Endothelial cell of umbilical vein (primary cell): ENCODE results near the gene HAUS7. TPM values are rescaled to one million over a fixed set of nuclear protein-coding genes. Genes with fewer than 3 reads are reported as not detected.

ENCODE experiments used
- BruUV-seq: library from RNA; stranded (reverse); fragments of 400-500 nt; replicated peaks from 2 replicates; lab custom pipeline; 2021; lab: Mats Ljungman, UMichigan
- CTCF ChIA-PET: fragments of 300-600, 350-600 bp; sonication (Branson Sonifier 250); formaldehyde crosslinking; loops from one replicate; lab custom pipeline; 2021; ENCODE audit warnings: antibody characterized with exemption, inconsistent platforms; lab: Charles Lee
- POLR2A ChIA-PET: fragments of 300-600, 350-600 bp; sonication (Branson Sonifier 250); formaldehyde crosslinking; loops from one replicate; lab custom pipeline; 2021; ENCODE audit warnings: antibody characterized with exemption, inconsistent platforms; lab: Charles Lee
- DNase-seq: peaks from one replicate; pipeline ENCODE4 v3.0.0-alpha.2; 2011; ENCODE audit warnings: low read depth, low spot score
- FAIRE-seq: peaks from 2 replicates; lab custom pipeline; 2011; peaks lifted over from hg19 to GRCh38; lab: Jason Lieb, UNC
- H2AFZ ChIP-seq: 2 replicates; pipeline ENCODE4 v1.6.0; 2012; ENCODE audit warnings: low read depth, low read length, control low read depth, inconsistent platforms
- H3K27ac ChIP-seq: 2 replicates; pipeline ENCODE4 v1.5.1; 2011; ENCODE audit warnings: low read depth, mild to moderate bottlenecking, control low read depth, low read length, moderate library complexity; ENCODE audit not compliant: insufficient read depth
- H3K27me3 ChIP-seq, 2 experiments: 2 replicates each; pipeline versions ENCODE4 v1.6.0 to v1.6.1; 2011; ENCODE audit warnings: low read length in 2 of 2, mixed read lengths in 1 of 2; ENCODE audit not compliant: control insufficient read depth in 2 of 2, insufficient read depth in 2 of 2
- H3K36me3 ChIP-seq, 2 experiments: 2 replicates in 1 of 2; 3 replicates in 1 of 2; pipeline ENCODE4 v1.5.1; 2011; ENCODE audit warnings: low read length in 2 of 2, mild to moderate bottlenecking in 1 of 2, moderate library complexity in 1 of 2; ENCODE audit not compliant: control insufficient read depth in 2 of 2, insufficient read depth in 2 of 2; ENCODE audit errors: extremely low read depth in 1 of 2
- H3K4me1 ChIP-seq: 3 replicates; pipeline ENCODE4 v1.5.1; 2011; ENCODE audit warnings: mild to moderate bottlenecking, low read length; ENCODE audit not compliant: control insufficient read depth, insufficient read depth; ENCODE audit errors: extremely low read depth
- H3K4me2 ChIP-seq: 2 replicates; pipeline ENCODE4 v1.6.1; 2011; ENCODE audit warnings: low read length, control low read depth, mixed read lengths; ENCODE audit not compliant: insufficient read depth
- H3K4me3 ChIP-seq, 3 experiments: fragments of 200-600 bp in 1 of 3; sonication (generic), shearing (Covaris generic) in 1 of 3; replicated peaks in 1 of 3; 2 replicates each; pipeline ENCODE4 v1.5.1; 2011 to 2016; ENCODE audit warnings: control low read depth in 3 of 3, low read length in 3 of 3, mild to moderate bottlenecking in 2 of 3, inconsistent platforms in 1 of 3, low read depth in 1 of 3, moderate library complexity in 1 of 3; ENCODE audit not compliant: insufficient read depth in 1 of 3
- H3K79me2 ChIP-seq: 2 replicates; pipeline ENCODE4 v1.6.0; 2012; ENCODE audit warnings: low read length, inconsistent platforms; ENCODE audit not compliant: control insufficient read depth, insufficient read depth
- H3K9ac ChIP-seq: replicated peaks from 2 replicates; pipeline ENCODE3; 2011; ENCODE audit warnings: low read length, control low read depth; ENCODE audit not compliant: insufficient read depth; ENCODE audit errors: extremely low read depth
- H3K9me1 ChIP-seq: replicated peaks from 3 replicates; pipeline ENCODE4 v1.6.0; 2011; ENCODE audit warnings: mild to moderate bottlenecking, low read length; ENCODE audit not compliant: control insufficient read depth, insufficient read depth; ENCODE audit errors: extremely low read depth
- H3K9me3 ChIP-seq: replicated peaks from 2 replicates; pipeline ENCODE4 v1.5.1; 2012; ENCODE audit warnings: low read length, inconsistent platforms; ENCODE audit not compliant: control insufficient read depth, insufficient read depth
- H4K20me1 ChIP-seq: replicated peaks from 2 replicates; pipeline ENCODE3; 2011; ENCODE audit warnings: mild to moderate bottlenecking, low read length; ENCODE audit not compliant: control insufficient read depth, insufficient read depth; ENCODE audit errors: extremely low read depth
- CTCF ChIP-seq, 2 donors: IDR thresholded peaks; 1 replicate in 1 of 2; 2 replicates in 1 of 2; pipeline ENCODE4 v1.5.1; 2011; ENCODE audit warnings: low read length in 2 of 2, mild to moderate bottlenecking in 2 of 2, moderate library complexity in 2 of 2, control low read depth in 1 of 2, inconsistent platforms in 1 of 2, low read depth in 1 of 2; ENCODE audit not compliant: insufficient read depth in 1 of 2; ENCODE audit errors: extremely low read depth in 1 of 2
- EZH2 ChIP-seq: IDR thresholded peaks from 2 replicates; pipeline ENCODE4 v1.6.1; 2012; ENCODE audit warnings: borderline replicate concordance, low read depth, mild to moderate bottlenecking, moderate library complexity, low read length, inconsistent platforms; ENCODE audit not compliant: severe bottlenecking
- FOS ChIP-seq: IDR thresholded peaks from 2 replicates; pipeline ENCODE4 v1.6.1; 2011; ENCODE audit warnings: mild to moderate bottlenecking, low read length, moderate library complexity, borderline replicate concordance; ENCODE audit not compliant: insufficient read depth
- GATA2 ChIP-seq: IDR thresholded peaks from 2 replicates; pipeline ENCODE4 v1.7.0; 2011; ENCODE audit warnings: low read depth, mild to moderate bottlenecking, moderate library complexity, mixed read lengths, low read length; ENCODE audit not compliant: insufficient read length, insufficient read depth
- JUN ChIP-seq: IDR thresholded peaks from 2 replicates; pipeline ENCODE4 v1.6.1; 2011; ENCODE audit warnings: borderline replicate concordance, low read depth; ENCODE audit not compliant: insufficient read length, insufficient read depth
- MAX ChIP-seq: IDR thresholded peaks from 2 replicates; pipeline ENCODE4 v1.6.1; 2011; ENCODE audit not compliant: insufficient read depth, insufficient read length
- MYC ChIP-seq: IDR thresholded peaks from one replicate; pipeline ENCODE4 v1.6.1; 2011; ENCODE audit warnings: mild to moderate bottlenecking, low read depth, low read length
- POLR2A ChIP-seq: IDR thresholded peaks from 2 replicates; pipeline ENCODE4 v1.6.1; 2012; ENCODE audit warnings: low read depth, mild to moderate bottlenecking, control low read depth, low read length
- POLR2AphosphoS5 ChIP-seq: IDR thresholded peaks from 2 replicates; pipeline ENCODE4 v1.6.1; 2012; ENCODE audit warnings: low read depth, mild to moderate bottlenecking, control low read depth, low read length, moderate library complexity; ENCODE audit not compliant: insufficient read depth
- dilution Hi-C: fragments of 300-500 bp; cut with MboI; formaldehyde crosslinking; loops from one replicate; pipeline ENCODE4 v1.15.0; 2019; ENCODE audit warnings: low sequenced_read_pairs; ENCODE audit not compliant: extremely low pct_ligation_motif_present
- intact Hi-C: fragments of 100-400 bp; cut with micrococcal nuclease; formaldehyde crosslinking; loops from one replicate; pipeline ENCODE4 v1.10.0; 2022
- polyA plus RNA-seq, 4 experiments: library from polyadenylated mRNA; depleted of rRNA in 3 of 4; stranded (reverse) in 3 of 4; unstranded in 1 of 4; fragments of >200 nt; gene quantifications; 2 replicates each; pipeline versions ENCODE4 v1.2.1 to v1.2.3, GENCODE V29; 2011 to 2012; ENCODE audit warnings: missing spikeins in 1 of 4
- total RNA-seq: library from RNA; stranded (reverse); gene quantifications from 2 replicates; pipeline ENCODE4 v1.2.3, GENCODE V29; 2021

The HAUS7 gene
- total and polyA plus RNA-seq, 2 donors (not counting 3 experiments of a cell fraction or from before 2014, with no cell fraction given) = 31.0 to 46.4 TPM

- no peak for TF ChIP-seq JUN
- TF ChIP-seq GATA2 = no peak
- peak; percentile 10 for TF ChIP-seq POLR2A
- no peak for TF ChIP-seq POLR2AphosphoS5
- TF ChIP-seq MYC = no peak
- TF ChIP-seq FOS = no peak
- DNase-seq (no peak), FAIRE-seq (peak; percentile 72)
- CTCF ChIA-PET = interaction anchor here (1.2 to 1.9 kb wide), 4 partner anchors 30 to 40 kb away, joined by 5 to 7 read pairs (median 6); partner anchors contain the start of gene HAUS7
- no peaks in the 10 kb centered on the region for H4K20me1 ChIP-seq
- POLR2A ChIA-PET = no interaction called here
- no peaks in the 10 kb centered on the region for H3K9me1 ChIP-seq
- dilution Hi-C loops = no loop called here
- H3K27ac ChIP-seq = no peak overlapping the region
- intact Hi-C loops = no loop called here
- peaks cover 9% of the 10 kb centered on the region for H3K79me2 ChIP-seq
- BruUV-seq = no TSS peak
- H3K27me3 ChIP-seq = no peaks in the 10 kb centered on the region
- H3K9me3 ChIP-seq = no peaks in the 10 kb centered on the region
- H3K9ac ChIP-seq = no peak overlapping the region
- H3K4me3 ChIP-seq = no peak overlapping the region
- no peak overlapping the region for H2AFZ ChIP-seq
- no peaks in the 10 kb centered on the region for H3K4me1 ChIP-seq
- no peak overlapping the region for H3K4me2 ChIP-seq
- peaks cover 0 to 26% of the 10 kb centered on the region in 2 experiments for H3K36me3 ChIP-seq
These were observed 30.4 kb upstream of the HAUS7 start for GRCh38 chrX:153500676-153501280.

- H4K20me1 ChIP-seq = no peaks in the 10 kb centered on the region
- FAIRE-seq = peak; percentile 63
- peaks cover 15% of the 10 kb centered on the region for H3K79me2 ChIP-seq
- intact Hi-C loops = no loop called here
- no peak overlapping the region for H3K27ac ChIP-seq
- no peaks in the 10 kb centered on the region for H3K9me1 ChIP-seq
- no peak overlapping the region for H3K9ac ChIP-seq
- H3K27me3 ChIP-seq = no peaks in the 10 kb centered on the region
- no peaks in the 10 kb centered on the region for H3K9me3 ChIP-seq
- TF ChIP-seq MYC = no peak
- TF ChIP-seq EZH2 = no peak
- no peak for TF ChIP-seq CTCF (IDR thresholded peaks at IDR 0.05; ENCODE audit: extremely low read depth in 1 of 2, insufficient read depth in 1 of 2, low read depth in 1 of 2, low read length in 2 of 2)
- TF ChIP-seq MAX = no peak
- no peak for TF ChIP-seq POLR2A
- no peak for TF ChIP-seq FOS
- no peak for TF ChIP-seq GATA2
- TF ChIP-seq JUN = no peak
- TF ChIP-seq POLR2AphosphoS5 = no peak
- peaks cover 0 to 19% of the 10 kb centered on the region in 2 experiments for H3K36me3 ChIP-seq
- DNase-seq = no peak
- BruUV-seq = no TSS peak
- ChIA-PET POLR2A (no interaction called here), CTCF (interaction anchor here (1.3 kb wide), 2 partner anchors 29 to 39 kb away, joined by 5 to 7 read pairs; partner anchors contain the start of gene HAUS7)
- no peak overlapping the region for H3K4me2 ChIP-seq
- H3K4me1 ChIP-seq = no peaks in the 10 kb centered on the region
- peak overlapping the region in 1 of 3 experiments; percentile 43 for H3K4me3 ChIP-seq
- no peak overlapping the region for H2AFZ ChIP-seq
- dilution Hi-C loops = no loop called here
These were observed 29.5 kb upstream of the HAUS7 start for GRCh38 chrX:153499876-153500275.
